Renal cortical epithelial cell (primary cell): Measurements from ENCODE around the gene IL17C. TPM values are rescaled to one million over a fixed set of nuclear protein-coding genes. Genes with fewer than 3 reads are reported as not detected.
"Not testable (repeated sequence)": the region's sequence is repeated elsewhere in the genome, so short reads cannot be mapped to it uniquely, and the experiment has no call there.

Source experiments
- DNase-seq: peaks from one replicate; pipeline ENCODE4 v3.0.0-alpha.2; 2011; ENCODE audit warnings: low read depth
- total RNA-seq: library from RNA; depleted of rRNA; stranded (reverse); fragments of >200 nt; gene quantifications from 2 replicates; pipeline ENCODE4 v1.2.3, GENCODE V29; 2014

IL17C gene
- total RNA-seq: not detected in 2 replicates

GRCh38 chr16:88638323-88639230, at the start of gene IL17C:
IL17C (plus strand) TSS chr16:88638572; CDS start chr16:88638642, 70 bp downstream.
- no peak for DNase-seq

DNA sequence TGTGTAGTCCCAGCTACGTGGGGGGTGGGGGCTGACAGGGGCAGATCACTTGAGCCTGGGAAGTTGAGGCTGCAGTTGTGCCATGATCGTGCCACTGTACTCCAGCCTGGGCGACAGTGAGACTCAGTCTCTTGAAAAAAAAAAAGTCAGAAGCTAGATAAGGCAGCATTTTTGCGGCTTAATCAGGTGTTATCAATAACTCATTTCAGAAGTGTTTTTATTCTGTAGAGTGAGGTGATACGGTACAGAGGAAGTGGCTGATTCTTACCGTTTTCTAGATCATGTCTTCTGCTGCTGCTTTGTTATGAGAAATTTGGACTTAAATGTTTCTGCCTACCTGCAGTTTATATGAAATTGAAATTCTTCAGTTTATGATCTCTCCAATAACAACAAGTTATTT, 49.6 kb upstream of the IL17C start:
- no peak for DNase-seq

- no peak for DNase-seq
These were observed 48.9 kb upstream of the IL17C start for GRCh38 chr16:88589441-88589840.

- no peak for DNase-seq
These were observed 46.8 kb upstream of the IL17C start for GRCh38 chr16:88591577-88592021.

GRCh38 chr16:88593061-88593460, 45.3 kb upstream of the IL17C start:
- no peak for DNase-seq

GRCh38 chr16:88593489-88593888, 44.9 kb upstream of the IL17C start:
- DNase-seq: no peak

- no peak for DNase-seq
These were observed 44.5 kb upstream of the IL17C start for GRCh38 chr16:88593910-88594309.

DNA sequence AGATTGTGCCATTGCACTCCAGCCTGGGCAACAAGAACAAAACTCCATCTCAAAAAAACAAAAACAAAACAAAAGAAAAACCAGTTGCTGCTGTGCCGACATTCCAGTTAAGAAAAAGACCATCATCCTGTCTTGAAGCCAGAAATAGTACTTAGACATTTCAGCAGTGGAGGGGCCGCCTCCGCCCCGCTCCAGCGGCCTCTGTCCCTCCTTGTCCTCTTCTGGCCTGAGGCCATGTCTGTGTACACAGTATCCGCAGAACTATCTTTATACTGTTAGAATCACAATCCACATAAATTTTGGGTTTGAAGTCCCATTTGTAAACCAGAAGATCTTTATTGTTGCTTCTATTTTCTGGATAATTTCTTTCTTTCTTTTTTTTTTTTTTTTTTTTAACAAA, 43.3 kb upstream of the IL17C start:
- DNase-seq: no peak

DNA sequence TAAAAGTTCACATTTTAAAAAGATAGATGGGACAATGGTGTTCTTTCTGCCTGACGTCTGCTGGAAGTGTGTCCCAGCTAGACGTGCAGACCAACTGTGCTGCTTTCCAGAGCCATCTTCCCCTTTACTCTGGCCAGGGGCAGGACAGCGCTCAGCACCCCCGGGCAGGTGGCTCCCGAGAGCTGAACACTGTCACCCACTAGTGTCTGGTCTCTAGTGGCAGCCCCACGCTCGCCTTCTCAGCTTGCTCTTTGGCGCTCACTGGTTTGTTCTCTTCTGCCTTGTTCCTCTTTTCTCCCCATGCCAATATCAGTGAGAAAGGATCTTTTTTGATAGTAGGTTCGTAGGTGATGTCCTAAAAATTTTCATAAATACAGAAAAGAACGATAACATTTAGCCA, 42.5 kb upstream of the IL17C start:
- DNase-seq: no peak

DNA sequence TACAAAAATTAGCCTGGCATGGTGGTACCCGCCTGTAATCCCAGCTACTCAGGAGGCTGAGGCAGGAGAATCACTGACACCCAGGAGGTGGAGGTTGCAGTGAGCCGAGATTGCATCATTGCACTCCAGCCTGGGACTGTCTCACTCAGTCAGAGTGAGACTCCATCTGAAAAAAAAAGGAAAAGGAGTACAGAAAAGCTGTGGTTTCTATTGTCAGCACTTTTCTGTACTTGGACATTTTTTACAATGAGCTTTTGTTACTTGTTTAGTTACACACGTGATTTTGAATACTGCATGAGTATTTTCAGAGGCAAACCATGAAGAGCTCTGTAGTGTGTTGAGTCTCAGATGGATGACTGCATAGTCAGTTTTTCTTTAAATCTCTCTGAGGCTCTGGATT, 41.9 kb upstream of the IL17C start:
- DNase-seq: no peak

DNA sequence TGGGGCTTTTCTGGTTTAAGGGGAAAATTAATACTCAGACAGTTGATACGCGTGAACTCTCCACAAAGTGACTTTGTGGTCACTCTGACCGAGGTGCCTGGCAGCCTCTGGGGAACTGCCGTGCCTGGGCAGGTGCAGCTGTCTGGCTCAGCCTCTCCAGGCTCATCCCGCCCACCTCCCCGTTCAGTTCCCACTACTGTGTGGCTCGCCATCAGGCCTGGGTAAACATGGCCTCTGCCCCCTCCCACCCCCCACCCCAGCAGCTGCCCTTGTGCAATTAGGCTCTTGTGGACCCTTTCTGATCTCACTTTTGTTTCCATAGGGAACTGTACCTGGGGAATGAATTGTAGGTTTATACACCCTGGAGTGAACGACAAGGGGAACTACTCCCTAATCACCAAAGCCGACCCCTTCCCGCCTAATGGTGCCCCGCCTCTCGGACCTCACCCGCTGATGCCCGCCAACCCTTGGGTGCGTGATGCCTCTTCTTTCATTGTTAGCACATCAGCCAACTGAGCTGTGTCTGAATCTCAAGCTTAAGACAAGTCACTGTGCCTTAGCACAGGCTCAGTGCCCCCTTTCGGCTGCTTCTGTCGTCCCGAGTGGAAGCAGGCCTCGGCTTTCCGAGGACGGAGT, 40.4 kb upstream of the IL17C start:
- no peak for DNase-seq

GRCh38 chr16:88599092-88599733, 39.2 kb upstream of the IL17C start:
- no peak for DNase-seq

- peak; percentile 11 for DNase-seq
These were observed 38.4 kb upstream of the IL17C start for GRCh38 chr16:88599825-88600538.

DNA sequence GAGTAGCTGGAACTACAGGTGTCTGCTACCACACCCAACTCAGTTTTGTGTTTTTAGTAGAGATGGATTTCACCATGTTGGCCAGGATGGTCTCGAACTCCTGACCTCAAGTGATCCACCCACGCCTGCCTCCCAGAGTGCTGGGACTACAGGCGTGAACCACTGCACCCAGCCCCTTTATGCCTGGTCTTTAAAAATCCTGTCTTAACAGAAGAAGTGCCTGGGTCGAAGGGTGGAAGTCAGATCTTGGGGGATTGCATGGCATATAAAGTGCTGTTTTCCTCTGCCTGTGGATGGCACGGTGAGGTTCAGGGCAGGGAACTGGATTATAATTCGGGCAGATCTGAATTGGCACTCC, 37.9 kb upstream of the IL17C start:
- no peak for DNase-seq

- DNase-seq: no peak
These were observed 36.9 kb upstream of the IL17C start for GRCh38 chr16:88601313-88602036.

GRCh38 chr16:88602091-88602490, 36.3 kb upstream of the IL17C start:
- no peak for DNase-seq

GRCh38 chr16:88605186-88606147, 32.9 kb upstream of the IL17C start:
- no peak for DNase-seq

GRCh38 chr16:88606148-88606757, 32.1 kb upstream of the IL17C start:
- no peak for DNase-seq

GRCh38 chr16:88608076-88608475, 30.3 kb upstream of the IL17C start:
- DNase-seq: no peak

GRCh38 chr16:88609426-88609825, 28.9 kb upstream of the IL17C start:
- not testable (repeated sequence) for DNase-seq
